ENCODE results near the gene ROR2.

The ROR2 gene

DNA sequence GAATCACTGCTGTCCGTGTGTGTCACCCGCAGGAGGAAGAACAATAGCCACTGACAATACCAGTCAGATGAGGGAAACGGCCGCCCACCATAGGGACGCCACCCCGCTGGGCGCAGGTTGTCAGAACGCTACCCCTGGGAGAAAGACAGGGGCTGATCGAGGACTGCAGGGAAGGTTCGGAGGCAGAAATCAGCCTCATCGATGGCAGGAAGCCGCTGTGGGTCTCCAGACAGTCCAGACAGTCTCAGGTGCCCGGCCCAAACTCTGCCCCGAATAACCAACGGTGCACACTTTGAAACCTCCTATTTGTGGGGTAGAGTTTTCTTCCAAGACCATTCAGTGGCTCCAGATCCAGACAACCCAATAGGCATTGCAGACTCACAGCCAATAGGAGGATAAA is 181.5 kb downstream of the ROR2 start:
- no peak for DNase-seq

DNA sequence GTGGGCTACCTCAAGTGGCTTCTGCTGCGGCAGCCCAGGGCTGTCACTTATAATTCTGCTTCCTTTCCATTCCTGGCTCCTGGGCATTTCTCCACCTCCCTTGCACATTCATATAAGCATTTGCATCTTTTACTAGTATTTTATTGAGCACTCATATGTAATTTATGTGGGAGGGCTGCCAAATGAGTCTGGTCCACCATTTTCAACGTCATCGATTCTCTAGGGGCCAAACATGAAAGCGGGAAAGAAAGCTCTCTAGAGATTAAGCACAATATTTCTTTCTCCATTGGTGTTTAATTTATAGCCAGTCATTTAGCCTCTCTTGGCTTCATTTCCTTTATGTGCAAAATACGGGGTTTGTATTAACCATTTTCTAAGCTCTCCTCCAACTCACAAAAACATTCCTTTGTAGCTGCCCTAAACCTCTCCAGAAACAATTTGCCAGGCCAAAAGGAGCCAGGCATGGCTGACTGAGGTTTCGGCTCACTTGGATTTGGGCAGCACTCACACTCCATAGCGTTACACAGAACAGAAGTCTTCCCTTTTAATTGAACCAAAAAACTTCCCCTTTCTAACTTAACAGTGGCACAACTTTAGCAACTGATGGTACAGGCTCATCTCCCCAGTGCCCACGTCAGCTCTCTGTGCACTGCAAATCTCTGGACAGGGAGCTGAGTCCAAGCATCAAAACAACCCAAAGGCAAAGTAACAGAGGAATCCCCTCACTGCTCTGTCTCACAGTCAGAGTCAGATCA is 183.5 kb downstream of the ROR2 start:
- DNase-seq = no peak

DNA sequence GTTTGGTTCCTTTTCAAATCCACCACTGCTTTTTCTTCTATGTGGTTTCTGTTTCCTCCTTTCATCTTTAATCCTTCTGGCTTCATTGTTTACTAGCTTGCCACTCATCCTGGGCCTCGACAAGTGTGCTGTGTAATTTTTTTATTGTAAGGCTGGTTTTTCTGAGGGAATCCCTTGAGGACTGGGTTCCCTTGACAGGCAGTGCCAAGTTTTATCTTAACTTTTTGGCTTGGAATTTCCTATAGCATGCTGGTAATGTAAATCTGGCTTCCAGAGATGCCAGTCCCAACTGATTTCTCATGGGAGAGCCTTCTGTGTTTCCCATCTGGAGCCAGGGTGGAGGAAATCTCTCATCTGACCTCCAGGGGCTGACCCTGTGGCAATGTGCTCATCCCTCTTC is 184.7 kb downstream of the ROR2 start:
- DNase-seq = no peak

DNA sequence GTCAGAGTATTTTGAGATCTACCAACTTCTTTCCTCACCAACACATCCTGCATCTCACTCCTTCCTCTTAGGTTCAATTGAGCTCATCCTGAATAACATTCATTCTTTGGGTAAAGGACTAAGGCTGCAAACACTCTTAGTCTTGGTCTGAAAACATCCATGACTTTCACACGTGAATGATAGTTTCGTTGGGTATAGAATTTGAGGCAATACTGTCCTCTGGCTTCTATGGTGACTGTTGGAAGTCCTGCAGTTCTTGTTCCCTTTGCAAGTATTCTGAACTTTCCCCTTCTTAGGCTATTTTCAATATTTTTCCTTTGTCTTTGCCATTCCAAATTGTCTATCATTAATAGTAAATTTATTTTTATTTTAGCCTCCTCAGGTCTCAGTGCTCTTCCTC is 185.4 kb downstream of the ROR2 start:
- DNase-seq = no peak

DNA sequence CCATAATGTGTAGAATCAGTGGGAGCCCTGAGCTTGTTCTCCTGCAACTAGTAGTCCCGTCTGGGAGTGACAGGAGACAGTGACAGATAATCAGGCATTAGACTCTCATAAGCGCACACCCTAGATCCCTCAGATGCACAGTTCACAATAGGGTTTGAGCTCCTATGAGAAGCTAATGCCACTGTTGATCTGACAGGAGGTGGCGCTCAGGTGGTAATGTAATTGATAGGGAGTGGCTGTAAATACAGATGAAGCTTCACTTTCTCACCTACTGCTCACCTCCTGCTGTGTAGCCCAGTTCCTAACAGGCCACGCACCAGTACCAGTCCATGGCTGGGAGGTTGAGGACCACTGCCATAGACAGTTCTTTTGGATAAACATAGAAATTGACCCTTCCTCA is 188.7 kb downstream of the ROR2 start:
- DNase-seq = no peak

DNA sequence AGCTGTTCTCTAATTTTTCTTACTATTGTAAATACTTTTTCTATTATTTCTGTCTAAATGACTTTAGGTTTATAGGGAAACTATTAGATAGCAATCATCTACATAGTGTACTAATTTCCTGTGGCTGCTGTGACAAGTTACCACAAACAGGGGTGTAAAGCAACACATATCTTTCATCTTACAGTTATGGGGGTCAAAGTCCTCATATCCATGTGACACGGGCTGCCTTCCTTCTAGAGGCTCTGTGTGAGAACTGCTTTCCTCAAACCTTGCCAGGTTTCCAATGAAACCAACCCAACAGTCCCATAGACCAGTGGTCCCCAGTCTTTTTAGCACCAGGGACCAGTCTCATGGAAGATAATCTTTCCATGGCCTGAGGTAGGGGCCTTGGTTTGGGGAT is 189.1 kb downstream of the ROR2 start:
- DNase-seq = no peak

DNA sequence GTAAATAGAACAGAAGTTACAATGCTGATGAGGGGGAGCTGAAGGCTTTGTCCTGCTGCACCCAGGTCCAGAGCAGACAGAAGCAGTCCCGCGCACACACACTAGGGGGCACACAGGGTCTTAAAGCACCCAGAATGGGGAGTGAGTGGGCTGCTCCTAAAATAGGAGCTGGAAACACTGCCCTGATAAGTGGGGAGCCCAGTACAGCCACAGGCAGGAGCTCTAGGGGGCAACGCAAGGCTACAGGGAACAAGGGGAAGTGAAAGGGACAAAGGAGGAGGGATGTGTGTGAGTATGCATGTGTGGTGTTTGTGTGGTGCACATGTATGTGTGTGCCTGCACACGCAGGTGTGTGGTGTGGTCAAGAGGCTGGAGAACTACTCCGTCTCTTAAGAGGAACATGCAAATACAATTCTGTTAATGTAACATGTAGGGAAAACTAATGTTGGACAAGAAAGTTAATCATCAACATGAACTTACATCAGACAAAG is 191.5 kb downstream of the ROR2 start:
- DNase-seq = no peak

DNA sequence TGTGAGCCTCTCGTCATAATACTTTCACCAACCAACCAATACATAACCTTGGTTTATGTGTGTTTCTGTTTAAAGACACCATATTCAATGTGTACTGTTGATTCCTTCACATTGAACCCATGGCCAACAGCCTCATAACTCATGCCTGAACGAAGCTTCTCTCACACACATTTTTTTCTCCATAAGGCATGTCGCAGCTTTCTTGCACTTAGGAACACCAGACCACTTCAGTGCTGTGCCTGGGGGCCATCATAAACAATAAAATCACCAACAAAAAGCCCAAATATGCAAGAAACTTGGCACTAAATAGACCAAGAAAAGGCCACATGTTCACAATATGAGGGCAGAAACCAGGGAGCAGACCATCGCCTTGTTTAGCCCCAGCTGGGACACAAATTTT is 192.2 kb downstream of the ROR2 start:
- DNase-seq = no peak

DNA sequence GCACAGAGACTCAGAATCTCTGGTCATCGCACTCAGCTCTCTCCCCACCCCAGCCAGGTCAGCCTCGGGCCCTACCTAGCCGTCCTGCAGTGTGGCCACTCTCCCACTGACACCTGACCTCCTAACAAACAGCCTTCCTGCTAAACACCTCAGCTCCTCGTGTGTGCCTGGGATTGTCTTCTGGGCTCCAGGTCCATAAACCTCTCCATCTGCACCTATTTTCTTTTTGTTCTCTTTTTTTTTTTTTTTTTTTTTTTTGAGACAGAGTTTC is 193.6 kb downstream of the ROR2 start:
- DNase-seq = no peak

DNA sequence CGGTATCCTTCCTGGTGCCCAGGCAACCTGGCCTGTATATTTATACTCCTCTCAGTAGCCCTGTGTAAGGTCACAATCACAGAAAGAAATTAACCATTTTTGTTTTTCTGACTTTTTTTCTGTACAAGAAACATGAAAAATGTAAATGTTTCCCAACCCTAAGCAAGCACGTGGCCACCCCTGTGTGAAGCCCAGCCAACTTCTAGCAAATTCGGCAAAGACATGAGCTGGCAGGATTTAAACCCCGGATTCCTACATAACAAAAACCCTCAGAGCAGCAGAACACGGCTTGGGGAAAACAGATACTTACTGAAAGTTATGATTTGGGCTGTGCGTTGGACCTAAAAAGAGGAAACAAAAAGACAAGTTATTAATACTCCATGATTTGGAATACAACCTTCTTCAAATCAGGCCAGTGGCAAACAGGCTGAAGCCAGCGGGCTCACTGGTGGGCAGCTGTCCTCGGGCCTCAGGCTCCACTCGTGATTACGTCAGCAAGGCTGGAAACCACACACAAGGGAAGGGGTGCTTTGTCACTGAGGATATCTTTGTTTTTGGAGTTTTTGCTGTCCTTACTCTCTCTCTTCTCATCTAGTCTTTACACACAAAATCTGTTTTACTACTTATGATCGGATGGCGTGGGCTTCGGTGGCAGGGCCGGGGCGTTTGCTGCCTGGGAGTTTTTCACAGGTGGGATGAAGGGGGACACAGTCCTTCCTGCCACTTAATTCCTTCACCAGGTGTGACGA is 194.1 kb downstream of the ROR2 start:
- no peak for DNase-seq

DNA sequence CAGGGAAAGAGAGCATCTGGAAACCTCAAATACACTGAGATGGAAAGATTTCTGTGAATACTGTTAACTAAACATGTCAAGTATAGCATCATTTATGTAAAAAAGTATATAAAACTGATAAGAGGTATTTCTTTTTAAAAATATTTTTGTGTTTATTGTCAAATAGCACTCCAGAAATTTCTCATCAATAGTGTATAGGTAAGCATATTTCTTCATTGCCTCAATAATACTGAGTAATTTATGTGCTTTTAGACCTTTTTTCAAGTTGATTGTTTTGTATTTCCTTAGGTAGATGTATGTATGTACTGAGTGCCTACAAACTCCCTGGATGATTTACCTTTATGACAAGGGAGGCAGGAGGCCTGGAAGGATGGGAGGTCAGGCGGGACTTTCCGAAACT is 196.3 kb downstream of the ROR2 start:
- DNase-seq = no peak

DNA sequence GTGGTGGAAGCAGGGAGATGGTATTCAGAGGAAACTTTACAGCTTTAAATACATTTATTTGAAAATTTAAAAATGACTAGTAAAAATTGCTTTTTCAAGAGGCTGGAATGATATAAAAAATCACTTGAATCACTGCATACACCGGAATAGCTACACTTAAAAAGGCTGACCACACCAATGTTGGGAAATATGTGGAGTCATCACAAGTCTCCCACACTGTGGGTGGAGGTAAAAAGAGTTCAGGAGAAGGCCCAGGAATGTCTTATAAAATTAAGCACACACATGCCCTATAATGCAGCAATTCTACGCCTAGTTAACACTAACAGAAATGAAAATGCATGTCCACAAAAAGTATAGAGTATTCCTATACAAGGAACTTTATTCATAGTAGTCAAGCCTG is 198.1 kb downstream of the ROR2 start:
- DNase-seq = no peak

DNA sequence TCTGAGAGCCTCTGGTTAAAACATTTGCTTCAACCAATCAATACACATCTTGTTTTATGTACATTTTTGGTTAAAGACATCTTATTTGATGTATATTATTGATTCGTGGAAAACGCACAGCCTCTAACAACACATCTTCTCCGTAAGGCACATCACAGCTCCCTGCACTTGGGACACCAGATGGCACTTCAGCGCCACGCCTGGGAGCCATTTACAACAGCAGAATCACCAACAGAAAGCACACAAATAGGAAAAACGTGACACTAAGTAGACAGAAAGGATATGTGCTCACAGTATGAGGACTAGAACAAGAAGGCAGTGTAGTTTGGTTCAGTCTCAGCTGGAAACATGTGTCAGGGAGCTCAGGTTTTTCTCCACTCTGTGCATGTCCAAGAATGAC is 199.7 kb downstream of the ROR2 start:
- DNase-seq = no peak

DNA sequence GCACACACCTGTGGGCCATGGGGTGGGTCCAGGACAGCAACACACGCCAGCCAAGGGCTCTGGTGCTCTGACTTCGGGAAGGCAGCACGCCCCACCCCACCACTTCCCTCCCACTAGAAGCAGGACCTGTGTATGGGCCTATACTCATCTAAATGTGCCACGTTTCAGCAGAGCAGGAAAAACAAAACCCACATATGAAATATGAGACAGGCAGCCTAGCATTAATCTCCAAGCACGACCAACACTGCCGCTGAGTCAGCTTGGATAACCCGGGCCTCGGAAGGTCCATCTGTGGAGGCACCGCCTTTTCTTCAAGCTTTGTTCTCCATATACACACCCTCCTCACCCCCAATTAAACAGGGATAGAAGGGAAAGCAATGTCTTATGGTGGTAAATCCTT is 203.1 kb downstream of the ROR2 start:
- DNase-seq = no peak

DNA sequence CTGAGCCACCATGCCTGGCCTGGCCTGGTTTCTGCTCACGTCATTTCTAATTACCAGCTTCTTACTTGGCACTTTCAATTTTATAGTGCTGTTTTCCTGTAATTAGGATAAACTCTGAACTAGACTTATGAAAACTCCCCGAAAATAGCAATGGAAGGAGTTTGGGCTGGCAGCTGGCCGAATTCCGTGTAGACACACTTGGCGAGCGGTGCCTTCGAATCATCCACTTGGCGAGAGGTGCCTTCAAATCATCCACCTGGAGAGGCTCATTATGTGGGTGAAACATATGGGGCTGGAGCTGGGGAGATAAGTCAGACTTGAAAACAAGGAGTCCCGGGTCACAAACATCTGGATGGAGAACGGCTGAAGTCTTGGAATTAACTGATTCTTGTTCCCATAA is 203.7 kb downstream of the ROR2 start:
- DNase-seq = no peak

DNA sequence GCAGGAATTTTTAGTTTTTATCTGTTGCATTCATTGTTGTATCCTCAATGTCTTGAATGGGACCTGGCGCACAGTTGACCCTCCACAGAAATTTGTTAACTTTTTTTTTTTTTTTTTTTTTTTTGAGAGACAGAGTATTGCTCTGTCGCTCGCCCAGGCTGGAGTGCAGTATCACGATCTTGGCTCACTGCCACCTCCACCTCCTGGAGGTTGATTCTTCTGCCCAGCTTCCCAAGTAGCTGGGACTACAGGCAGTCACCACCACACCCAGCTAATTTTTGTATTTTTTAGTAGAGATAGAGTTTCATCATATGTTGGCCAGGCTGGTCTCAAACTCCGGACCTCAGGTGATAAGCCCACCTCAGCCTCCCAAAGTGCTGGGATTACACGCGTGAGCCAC is 205.9 kb downstream of the ROR2 start:
- DNase-seq = no peak

DNA sequence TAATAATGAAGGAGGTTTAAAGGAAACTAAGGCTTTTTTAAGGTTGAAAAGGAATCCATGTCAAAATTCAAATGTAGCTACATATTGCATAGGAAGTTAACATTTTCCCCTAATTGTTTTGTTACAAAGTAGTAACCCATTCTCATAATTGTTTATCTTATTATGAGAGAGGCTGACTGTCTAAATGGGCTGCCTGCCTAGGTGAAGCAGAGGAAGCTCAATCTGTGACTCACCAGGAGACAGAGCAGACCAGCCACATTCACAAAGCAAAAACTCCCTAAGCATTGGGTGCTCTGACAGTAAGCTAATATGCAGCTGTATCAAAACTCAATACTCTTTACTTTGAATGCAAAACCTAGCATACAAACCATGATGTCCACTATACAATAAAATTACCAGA is 208.5 kb downstream of the ROR2 start:
- no peak for DNase-seq

DNA sequence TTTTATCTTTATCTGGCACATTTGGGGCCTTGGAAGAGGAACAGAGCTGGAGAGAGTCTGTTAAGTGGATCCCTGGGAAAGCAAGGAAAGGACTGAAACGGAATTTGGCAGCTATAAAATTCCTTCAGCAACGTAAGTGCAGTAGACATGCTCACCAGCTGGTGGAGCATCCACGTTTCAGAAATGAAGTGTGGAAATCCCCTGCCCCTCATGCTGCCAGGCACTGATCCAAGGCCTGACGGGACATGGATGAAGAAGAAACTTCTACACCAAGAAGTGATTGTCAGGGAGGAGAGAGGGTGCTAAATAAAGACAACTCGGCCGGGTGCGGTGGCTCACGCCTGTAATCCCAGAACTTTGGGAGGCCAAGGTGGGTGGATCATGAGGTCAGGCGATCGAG is 209.3 kb downstream of the ROR2 start:
- DNase-seq = no peak

DNA sequence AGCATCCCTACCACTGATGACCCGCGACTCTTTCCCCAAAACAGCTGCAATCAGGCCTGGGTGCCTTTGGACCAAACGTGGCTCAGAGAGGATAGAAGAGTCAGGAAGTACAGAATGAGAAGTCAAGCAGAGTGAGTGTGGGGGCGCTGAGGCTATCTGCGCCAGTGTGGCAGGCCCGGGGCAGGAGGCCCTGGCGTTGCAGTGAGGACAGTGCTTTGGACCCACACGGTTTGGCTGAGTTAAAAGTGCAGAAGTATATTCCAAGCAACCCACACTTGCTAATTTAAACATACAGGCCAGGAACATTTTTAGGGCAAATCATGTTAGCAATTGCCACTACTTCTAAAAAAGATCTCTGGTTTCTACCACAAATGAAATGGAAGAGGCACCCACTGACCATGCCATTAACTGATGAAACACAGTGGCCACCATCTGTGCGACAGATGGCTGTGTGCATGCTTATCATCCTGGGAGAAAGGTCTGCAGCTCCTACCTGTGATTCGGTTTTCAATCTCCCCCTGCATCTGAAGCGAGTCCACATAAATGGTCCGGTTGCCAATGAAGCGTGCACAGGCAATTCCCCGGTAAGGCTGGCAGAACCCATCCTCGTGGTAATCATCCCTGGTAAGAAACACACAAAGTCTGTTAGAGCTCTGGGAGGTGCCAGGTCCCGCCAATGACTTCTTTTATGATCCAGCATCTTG is 213.0 kb downstream of the ROR2 start:
- DNase-seq = no peak

DNA sequence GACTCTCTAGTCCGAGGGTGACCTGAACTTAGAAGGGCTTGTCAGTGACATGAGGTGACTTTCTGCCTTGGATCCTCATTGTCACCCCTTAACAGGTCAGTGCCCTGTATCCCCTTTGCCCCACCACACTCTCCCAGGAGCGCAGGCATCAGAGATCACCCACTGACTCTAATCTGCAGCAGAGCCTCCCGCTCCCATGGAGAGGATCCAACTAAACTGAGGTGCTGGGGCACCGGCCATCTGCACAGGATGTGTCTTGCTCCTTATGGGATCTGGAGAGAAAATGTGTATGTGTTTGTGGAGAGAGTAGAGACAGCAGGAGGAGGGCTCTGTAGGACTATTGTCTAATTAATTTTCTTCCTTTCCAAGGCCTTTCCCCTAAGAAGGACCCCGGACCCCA is 213.7 kb downstream of the ROR2 start:
- DNase-seq = no peak

DNA sequence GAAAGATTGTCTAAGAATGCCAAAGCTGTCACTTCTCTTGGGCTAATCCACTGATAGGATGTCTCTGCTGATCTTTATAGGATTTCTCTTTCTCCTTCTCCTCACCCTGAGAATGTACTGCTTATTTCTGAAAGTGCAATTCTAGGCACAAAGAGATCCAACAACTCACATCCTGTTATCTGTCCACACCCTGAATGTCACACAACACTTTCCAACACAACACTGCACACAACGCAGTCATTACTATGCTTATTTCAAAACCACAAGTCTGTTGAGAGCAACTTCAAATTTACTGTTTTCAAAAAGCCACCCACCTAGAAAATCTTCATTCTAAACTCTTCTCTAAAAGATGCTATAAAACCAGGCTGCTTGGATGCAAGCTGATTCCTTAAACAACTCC is 215.0 kb downstream of the ROR2 start:
- no peak for DNase-seq

DNA sequence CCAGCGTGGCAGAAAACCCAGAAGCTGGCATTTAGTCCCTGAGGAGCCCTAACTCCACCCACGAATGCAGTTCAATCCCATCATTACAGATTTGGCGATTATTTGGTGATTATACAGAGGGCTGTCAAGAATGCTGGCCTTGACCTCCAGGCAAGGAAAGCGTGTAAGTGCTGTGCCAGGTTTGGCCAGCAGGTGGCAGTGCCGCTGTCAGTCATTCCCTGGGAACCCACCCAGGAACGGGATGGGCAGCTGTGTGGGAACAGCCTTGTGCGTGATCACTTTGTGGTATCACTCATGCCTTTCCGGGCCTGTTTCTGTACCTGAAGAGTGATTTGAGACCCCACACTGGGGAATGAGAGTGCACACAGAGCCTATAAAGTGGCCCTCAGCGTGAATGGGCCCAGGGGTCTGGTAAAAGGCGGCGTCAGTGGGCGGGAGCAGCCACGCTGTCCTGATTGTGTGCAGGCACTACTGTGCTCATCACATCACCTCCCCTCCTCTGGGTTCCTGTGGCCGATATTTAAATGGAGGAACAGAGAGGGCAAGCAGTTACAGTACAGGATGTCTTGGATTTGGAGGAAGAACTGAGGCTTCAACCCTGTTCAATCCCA is 215.6 kb downstream of the ROR2 start:
- peak; percentile 34 to 41 for DNase-seq

DNA sequence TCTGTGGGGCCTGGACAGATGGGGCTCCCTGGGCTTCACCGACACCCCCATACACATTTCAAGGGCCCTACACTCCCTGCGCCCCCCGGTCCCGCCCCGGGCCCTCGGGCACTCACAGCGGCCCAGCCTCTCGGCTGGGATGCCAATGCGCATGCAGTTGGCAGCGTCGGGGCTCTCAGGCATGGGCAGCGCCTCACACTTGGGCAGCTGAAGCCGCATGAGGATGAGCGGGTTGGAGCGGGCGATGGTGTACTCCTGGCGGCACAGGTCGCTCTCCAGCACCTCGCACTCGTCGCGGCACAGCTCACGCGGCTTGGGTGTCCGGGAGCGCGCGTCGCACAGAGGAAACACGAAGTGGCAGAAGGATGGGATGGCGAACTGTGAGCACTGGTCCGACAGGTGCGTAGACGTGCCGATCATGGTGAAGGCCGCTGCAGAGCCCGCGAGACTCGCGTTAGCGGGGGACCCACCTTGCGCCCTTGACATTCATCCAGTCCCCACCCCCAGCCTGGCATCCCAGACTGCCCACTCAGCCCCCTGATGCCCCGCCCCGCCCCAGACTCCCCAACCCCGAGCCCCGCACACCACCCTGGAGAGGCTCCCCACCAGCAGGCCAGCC is 216.9 kb downstream of the ROR2 start:
- no peak for DNase-seq
